ENCODE measurements around the gene TMC4.
A peak's percentile ranks its signal among the peaks of the same experiment; 100 is the strongest.

The TMC4 gene

DNA sequence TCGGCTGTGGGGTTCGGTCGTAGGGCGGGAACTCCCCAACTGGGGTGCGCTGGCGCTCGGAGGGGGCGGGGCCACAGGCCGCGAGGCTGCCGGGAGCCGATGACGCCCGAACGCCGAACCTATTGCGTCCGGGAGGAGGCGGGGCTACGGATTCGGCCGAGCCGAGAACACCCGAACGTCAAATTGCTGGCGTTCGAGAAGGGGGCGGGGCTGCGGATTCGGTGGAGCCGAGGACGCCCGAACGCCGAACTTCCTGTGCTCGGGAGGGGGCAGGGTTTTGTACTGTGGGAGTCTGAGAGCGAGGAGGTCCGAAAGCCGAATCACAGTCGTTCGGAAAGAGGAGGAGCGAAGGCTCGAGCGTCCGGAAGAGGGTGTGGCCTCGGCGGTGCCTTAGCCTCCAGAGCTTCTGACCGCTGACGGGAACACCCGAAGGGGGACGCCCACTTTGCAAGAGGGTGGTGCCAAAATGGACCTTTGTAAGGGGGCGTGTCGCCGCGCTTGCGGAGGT, 17.6 kb upstream of the TMC4 start:
- H3K4me1 ChIP-seq (ENCODE audit: insufficient read depth, low read length), result peaks cover 37% of the 10 kb centered on the region
- DNase-seq (peak; percentile 100), ATAC-seq (ENCODE audit: insufficient read depth, low read depth) (peak; percentile 70)
- peak overlapping the region; percentile 47 to 66; a peak in 3 of 4 replicates for H3K4me3 ChIP-seq (ENCODE audit: low read depth in 1 of 2, low read length in 2 of 2)
- peak overlapping the region; percentile 88 for H3K4me2 ChIP-seq (ENCODE audit: insufficient read depth, low read length)
- H4K20me1 ChIP-seq (ENCODE audit: insufficient read depth, low read length), result peaks cover 16% of the 10 kb centered on the region
- H3K36me3 ChIP-seq (ENCODE audit: insufficient read depth, low read length), result peaks cover 29% of the 10 kb centered on the region
- peak overlapping the region; percentile 83 for H2AFZ ChIP-seq (ENCODE audit: low read depth, low read length)
- H3K79me2 ChIP-seq (ENCODE audit: insufficient read depth, low read length), result peaks cover 37% of the 10 kb centered on the region
- no peak for TF ChIP-seq EZH2 (IDR thresholded peaks at IDR 0.05; ENCODE audit: borderline replicate concordance, low read depth, low read length, severe bottlenecking)
- TF ChIP-seq, protein P1, sequence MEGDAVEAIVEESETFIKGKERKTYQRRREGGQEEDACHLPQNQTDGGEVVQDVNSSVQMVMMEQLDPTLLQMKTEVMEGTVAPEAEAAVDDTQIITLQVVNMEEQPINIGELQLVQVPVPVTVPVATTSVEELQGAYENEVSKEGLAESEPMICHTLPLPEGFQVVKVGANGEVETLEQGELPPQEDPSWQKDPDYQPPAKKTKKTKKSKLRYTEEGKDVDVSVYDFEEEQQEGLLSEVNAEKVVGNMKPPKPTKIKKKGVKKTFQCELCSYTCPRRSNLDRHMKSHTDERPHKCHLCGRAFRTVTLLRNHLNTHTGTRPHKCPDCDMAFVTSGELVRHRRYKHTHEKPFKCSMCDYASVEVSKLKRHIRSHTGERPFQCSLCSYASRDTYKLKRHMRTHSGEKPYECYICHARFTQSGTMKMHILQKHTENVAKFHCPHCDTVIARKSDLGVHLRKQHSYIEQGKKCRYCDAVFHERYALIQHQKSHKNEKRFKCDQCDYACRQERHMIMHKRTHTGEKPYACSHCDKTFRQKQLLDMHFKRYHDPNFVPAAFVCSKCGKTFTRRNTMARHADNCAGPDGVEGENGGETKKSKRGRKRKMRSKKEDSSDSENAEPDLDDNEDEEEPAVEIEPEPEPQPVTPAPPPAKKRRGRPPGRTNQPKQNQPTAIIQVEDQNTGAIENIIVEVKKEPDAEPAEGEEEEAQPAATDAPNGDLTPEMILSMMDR (IDR thresholded peaks at IDR 0.05; ENCODE audit: borderline replicate concordance, extremely low read depth, low read length, poor library complexity, severe bottlenecking), result no peak
- no peaks in the 10 kb centered on the region for H3K27me3 ChIP-seq (ENCODE audit: insufficient read depth, low read length, poor library complexity)
- H3K27ac ChIP-seq (ENCODE audit: low read length), result peak overlapping the region; percentile 98
- peak overlapping the region; percentile 80 for H3K9ac ChIP-seq (ENCODE audit: low read depth, low read length)
- H3K9me3 ChIP-seq (ENCODE audit: insufficient read depth, low read length, severe bottlenecking), result no peaks in the 10 kb centered on the region

DNA sequence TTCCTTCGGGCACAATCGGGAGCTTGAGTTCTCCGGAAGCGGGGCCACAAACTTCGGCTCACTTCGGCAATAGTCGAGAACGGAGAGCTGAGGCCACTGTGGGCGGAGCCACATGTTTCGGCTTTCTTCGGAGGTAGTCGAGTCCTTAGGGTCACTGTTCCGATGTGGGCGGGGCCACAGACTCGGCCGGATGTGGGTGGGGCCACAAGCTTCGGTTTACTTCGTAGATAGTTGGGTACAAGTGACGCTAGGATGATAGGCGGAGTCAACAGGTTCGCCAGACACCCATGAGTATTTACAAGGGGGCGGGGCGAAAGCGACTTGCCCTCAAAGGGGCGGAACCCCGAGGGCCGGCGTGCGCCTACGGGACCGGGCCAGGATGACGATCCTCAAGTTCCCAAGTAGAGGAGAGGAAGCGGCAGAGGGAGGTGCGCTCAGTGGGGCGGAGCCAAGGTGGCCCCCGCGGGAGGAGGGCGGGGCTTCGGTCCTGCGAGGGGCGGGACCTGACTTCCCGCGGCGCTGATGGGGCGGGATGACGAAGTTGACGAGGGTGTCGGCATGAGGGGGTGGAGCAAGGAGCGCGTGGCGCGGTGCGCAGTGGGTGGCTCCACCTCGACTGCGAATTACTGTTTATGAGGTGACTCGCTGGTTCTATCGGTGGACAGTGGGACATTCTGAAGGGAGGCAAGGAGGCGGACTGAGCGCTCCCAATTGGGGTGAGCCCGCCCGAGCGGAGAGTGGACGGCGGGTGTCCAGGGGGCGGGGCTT, 17.0 kb upstream of the TMC4 start:
- Histone ChIP-seq H3K27ac (ENCODE audit: low read length) (peak overlapping the region; percentile 98), H4K20me1 (ENCODE audit: insufficient read depth, low read length) (peaks cover 16% of the 10 kb centered on the region), H3K4me3 (ENCODE audit: low read depth in 1 of 2, low read length in 2 of 2) (peak overlapping the region; percentile 30 to 73; a peak in 3 of 4 replicates), H3K9me3 (ENCODE audit: insufficient read depth, low read length, severe bottlenecking) (no peaks in the 10 kb centered on the region), H3K79me2 (ENCODE audit: insufficient read depth, low read length) (peaks cover 37% of the 10 kb centered on the region), H3K4me1 (ENCODE audit: insufficient read depth, low read length) (peaks cover 37% of the 10 kb centered on the region), H2AFZ (ENCODE audit: low read depth, low read length) (peak overlapping the region; percentile 83), H3K9ac (ENCODE audit: low read depth, low read length) (peak overlapping the region; percentile 84), H3K4me2 (ENCODE audit: insufficient read depth, low read length) (peak overlapping the region; percentile 69), H3K36me3 (ENCODE audit: insufficient read depth, low read length) (peaks cover 29% of the 10 kb centered on the region), H3K27me3 (ENCODE audit: insufficient read depth, low read length, poor library complexity) (no peaks in the 10 kb centered on the region)
- ATAC-seq (ENCODE audit: insufficient read depth, low read depth) (peak; percentile 66), DNase-seq (peak; percentile 100)
- TF ChIP-seq, protein P1 (IDR thresholded peaks at IDR 0.05; ENCODE audit: borderline replicate concordance, extremely low read depth, low read length, poor library complexity, severe bottlenecking), result no peak
- no peak for TF ChIP-seq EZH2 (IDR thresholded peaks at IDR 0.05; ENCODE audit: borderline replicate concordance, low read depth, low read length, severe bottlenecking)

DNA sequence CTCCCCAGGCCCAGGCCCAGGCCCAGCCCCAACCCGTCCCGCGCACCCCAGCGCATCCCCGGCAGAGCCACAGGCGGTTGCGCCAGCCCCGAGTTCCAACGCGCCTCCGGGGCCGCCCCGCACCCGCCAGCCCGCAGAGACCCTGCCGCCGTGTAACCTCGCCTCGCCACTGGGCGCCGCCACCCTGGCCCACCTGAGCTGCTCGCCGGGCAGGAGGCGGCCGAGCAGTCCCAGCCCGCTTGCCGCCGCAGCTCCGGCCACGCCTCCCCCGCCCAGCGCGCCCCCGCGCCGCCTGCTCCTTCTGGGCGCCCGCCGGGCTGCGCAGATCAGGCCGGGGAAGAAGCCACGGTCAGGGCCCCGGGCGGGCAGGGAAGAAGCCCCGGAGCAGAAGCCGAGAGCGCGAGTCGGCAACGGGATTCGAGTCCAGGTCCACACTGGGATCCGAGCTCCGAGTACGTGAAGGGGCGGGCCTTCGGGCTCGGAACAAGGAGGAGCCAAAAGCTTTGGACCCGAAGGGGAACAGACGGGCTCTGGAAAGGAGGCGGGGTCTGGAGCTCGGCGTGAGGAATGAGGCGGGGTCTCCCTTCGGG, 16.3 kb upstream of the TMC4 start, which contains the start of gene MBOAT7:
MBOAT7 (minus strand) TSS at position 436 of the 590 bp plus-strand sequence. CDS start 1,072 bp downstream, outside the sequence.
- peak within 1 kb of the TSS; percentile 60 to 73; a peak in 3 of 4 replicates for H3K4me3 ChIP-seq (ENCODE audit: low read depth in 1 of 2, low read length in 2 of 2)
- TF ChIP-seq EZH2 (IDR thresholded peaks at IDR 0.05; ENCODE audit: borderline replicate concordance, low read depth, low read length, severe bottlenecking), result no peak
- TF ChIP-seq, protein P1 (IDR thresholded peaks at IDR 0.05; ENCODE audit: borderline replicate concordance, extremely low read depth, low read length, poor library complexity, severe bottlenecking), result peak; percentile 35
- no peaks in the 10 kb centered on the region for H3K9me3 ChIP-seq (ENCODE audit: insufficient read depth, low read length, severe bottlenecking)
- H3K4me1 ChIP-seq (ENCODE audit: insufficient read depth, low read length), result peaks cover 37% of the 10 kb centered on the region
- peaks cover 26% of the 10 kb centered on the region for H3K36me3 ChIP-seq (ENCODE audit: insufficient read depth, low read length)
- H3K4me2 ChIP-seq (ENCODE audit: insufficient read depth, low read length), result peak within 1 kb of the TSS; percentile 69
- H4K20me1 ChIP-seq (ENCODE audit: insufficient read depth, low read length), result peaks cover 16% of the 10 kb centered on the region
- no peak for DNase-seq
- peak within 1 kb of the TSS; percentile 83 for H2AFZ ChIP-seq (ENCODE audit: low read depth, low read length)
- peak within 1 kb of the TSS; percentile 84 for H3K9ac ChIP-seq (ENCODE audit: low read depth, low read length)
- H3K27me3 ChIP-seq (ENCODE audit: insufficient read depth, low read length, poor library complexity), result no peaks in the 10 kb centered on the region
- peaks cover 37% of the 10 kb centered on the region for H3K79me2 ChIP-seq (ENCODE audit: insufficient read depth, low read length)
- peak within 1 kb of the TSS; percentile 98 for H3K27ac ChIP-seq (ENCODE audit: low read length)
- peak; percentile 6 for ATAC-seq (ENCODE audit: insufficient read depth, low read depth)
